Upper lobe of left lung (tissue), 4 donors: ENCODE measurements around the gene FHIT.

Experiments used
- CTCF ChIP-seq, 6 experiments: fragments of 450-650 bp in 4 of 6; fragments of 200-600 bp in 2 of 6; sonication (generic) in 2 of 6; IDR thresholded peaks; one replicate each; pipeline ENCODE4 v1.5.1; 2016 to 2019; ENCODE audit warnings: antibody characterized with exemption in 6 of 6
- EP300 ChIP-seq, 4 donors: sonication (generic); formaldehyde crosslinking; IDR thresholded peaks; one replicate each; pipeline ENCODE4 v1.5.1; 2017; ENCODE audit warnings: antibody characterized with exemption in 4 of 4, control low read depth in 2 of 4
- POLR2A ChIP-seq, 4 donors: fragments of 450-650 bp; IDR thresholded peaks; one replicate each; pipeline ENCODE4 v1.5.1; 2016 to 2017; ENCODE audit warnings: antibody characterized with exemption in 4 of 4, mild to moderate bottlenecking in 2 of 4

- TF ChIP-seq POLR2A (IDR thresholded peaks at IDR 0.05) (no peak), CTCF (IDR thresholded peaks at IDR 0.05) (no peak), EP300 (IDR thresholded peaks at IDR 0.05) (no peak)
These were observed 1000.4 kb downstream of the FHIT start for GRCh38 chr3:60250810-60251209.
